ENCODE measurements around the gene BCL2L1. TPM values are rescaled to one million over a fixed set of nuclear protein-coding genes. Genes with fewer than 3 reads are reported as not detected.

BCL2L1 gene
- total and polyA plus RNA-seq, 2 experiments from 2014 or later = 42.4 to 110 TPM

GRCh38 chr20:31694842-31695593 is 27.6 kb downstream of the BCL2L1 start:
- H3K4me3 ChIP-seq = no peak overlapping the region
- Mint-ChIP-seq H3K36me3 (ENCODE audit: low read depth) (peaks cover 12% of the 10 kb centered on the region), H3K27ac (no peak overlapping the region; the same call in 1 of the 2 replicates), H3K27me3 (ENCODE audit: insufficient read depth, low read depth, poor library complexity) (peaks cover 10% of the 10 kb centered on the region), H3K4me3 (no peak overlapping the region; the same call in 2 of the 3 replicates), H3K4me1 (peaks cover 48% of the 10 kb centered on the region), H3K9me3 (no peaks in the 10 kb centered on the region; the same call in 2 of the 3 replicates)
- peak overlapping the region; percentile 71 for H3K4me2 ChIP-seq
- H3K27ac ChIP-seq (ENCODE audit: low read depth) = peak overlapping the region; percentile 75
- TF ChIP-seq NANOG (IDR thresholded peaks at IDR 0.05; ENCODE audit: borderline replicate concordance) (no peak), POLR2AphosphoS5 (IDR thresholded peaks at IDR 0.05; ENCODE audit: low read depth) (no peak), EZH2 (IDR thresholded peaks at IDR 0.05; ENCODE audit: low read depth, unreplicated experiment) (no peak), STAT1 (IDR thresholded peaks at IDR 0.05; ENCODE audit: unreplicated experiment) (no peak), ZNF331 (CRISPR knock-in tag; IDR thresholded peaks at IDR 0.05; ENCODE audit: low read depth) (no peak), CREB1 (CRISPR knock-in tag; IDR thresholded peaks at IDR 0.05; ENCODE audit: low read depth) (no peak), ZNF114 (CRISPR knock-in tag; IDR thresholded peaks at IDR 0.05) (no peak), REST (IDR thresholded peaks at IDR 0.05; ENCODE audit: unreplicated experiment) (no peak), JUNB (IDR thresholded peaks at IDR 0.05; ENCODE audit: unreplicated experiment) (no peak), EZH2phosphoT487 (IDR thresholded peaks at IDR 0.05; ENCODE audit: unreplicated experiment) (no peak)
- TF ChIP-seq, protein P1, sequence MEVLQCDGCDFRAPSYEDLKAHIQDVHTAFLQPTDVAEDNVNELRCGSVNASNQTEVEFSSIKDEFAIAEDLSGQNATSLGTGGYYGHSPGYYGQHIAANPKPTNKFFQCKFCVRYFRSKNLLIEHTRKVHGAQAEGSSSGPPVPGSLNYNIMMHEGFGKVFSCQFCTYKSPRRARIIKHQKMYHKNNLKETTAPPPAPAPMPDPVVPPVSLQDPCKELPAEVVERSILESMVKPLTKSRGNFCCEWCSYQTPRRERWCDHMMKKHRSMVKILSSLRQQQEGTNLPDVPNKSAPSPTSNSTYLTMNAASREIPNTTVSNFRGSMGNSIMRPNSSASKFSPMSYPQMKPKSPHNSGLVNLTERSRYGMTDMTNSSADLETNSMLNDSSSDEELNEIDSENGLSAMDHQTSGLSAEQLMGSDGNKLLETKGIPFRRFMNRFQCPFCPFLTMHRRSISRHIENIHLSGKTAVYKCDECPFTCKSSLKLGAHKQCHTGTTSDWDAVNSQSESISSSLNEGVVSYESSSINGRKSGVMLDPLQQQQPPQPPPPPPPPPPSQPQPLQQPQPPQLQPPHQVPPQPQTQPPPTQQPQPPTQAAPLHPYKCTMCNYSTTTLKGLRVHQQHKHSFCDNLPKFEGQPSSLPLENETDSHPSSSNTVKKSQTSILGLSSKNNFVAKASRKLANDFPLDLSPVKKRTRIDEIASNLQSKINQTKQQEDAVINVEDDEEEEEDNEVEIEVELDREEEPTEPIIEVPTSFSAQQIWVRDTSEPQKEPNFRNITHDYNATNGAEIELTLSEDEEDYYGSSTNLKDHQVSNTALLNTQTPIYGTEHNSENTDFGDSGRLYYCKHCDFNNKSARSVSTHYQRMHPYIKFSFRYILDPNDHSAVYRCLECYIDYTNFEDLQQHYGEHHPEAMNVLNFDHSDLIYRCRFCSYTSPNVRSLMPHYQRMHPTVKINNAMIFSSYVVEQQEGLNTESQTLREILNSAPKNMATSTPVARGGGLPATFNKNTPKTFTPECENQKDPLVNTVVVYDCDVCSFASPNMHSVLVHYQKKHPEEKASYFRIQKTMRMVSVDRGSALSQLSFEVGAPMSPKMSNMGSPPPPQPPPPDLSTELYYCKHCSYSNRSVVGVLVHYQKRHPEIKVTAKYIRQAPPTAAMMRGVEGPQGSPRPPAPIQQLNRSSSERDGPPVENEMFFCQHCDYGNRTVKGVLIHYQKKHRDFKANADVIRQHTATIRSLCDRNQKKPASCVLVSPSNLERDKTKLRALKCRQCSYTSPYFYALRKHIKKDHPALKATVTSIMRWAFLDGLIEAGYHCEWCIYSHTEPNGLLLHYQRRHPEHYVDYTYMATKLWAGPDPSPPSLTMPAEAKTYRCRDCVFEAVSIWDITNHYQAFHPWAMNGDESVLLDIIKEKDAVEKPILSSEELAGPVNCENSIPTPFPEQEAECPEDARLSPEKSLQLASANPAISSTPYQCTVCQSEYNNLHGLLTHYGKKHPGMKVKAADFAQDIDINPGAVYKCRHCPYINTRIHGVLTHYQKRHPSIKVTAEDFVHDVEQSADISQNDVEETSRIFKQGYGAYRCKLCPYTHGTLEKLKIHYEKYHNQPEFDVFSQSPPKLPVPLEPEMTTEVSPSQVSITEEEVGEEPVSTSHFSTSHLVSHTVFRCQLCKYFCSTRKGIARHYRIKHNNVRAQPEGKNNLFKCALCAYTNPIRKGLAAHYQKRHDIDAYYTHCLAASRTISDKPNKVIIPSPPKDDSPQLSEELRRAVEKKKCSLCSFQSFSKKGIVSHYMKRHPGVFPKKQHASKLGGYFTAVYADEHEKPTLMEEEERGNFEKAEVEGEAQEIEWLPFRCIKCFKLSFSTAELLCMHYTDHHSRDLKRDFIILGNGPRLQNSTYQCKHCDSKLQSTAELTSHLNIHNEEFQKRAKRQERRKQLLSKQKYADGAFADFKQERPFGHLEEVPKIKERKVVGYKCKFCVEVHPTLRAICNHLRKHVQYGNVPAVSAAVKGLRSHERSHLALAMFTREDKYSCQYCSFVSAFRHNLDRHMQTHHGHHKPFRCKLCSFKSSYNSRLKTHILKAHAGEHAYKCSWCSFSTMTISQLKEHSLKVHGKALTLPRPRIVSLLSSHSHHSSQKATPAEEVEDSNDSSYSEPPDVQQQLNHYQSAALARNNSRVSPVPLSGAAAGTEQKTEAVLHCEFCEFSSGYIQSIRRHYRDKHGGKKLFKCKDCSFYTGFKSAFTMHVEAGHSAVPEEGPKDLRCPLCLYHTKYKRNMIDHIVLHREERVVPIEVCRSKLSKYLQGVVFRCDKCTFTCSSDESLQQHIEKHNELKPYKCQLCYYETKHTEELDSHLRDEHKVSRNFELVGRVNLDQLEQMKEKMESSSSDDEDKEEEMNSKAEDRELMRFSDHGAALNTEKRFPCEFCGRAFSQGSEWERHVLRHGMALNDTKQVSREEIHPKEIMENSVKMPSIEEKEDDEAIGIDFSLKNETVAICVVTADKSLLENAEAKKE (CRISPR knock-in tag; IDR thresholded peaks at IDR 0.05) = no peak
- TF ChIP-seq, protein P2, sequence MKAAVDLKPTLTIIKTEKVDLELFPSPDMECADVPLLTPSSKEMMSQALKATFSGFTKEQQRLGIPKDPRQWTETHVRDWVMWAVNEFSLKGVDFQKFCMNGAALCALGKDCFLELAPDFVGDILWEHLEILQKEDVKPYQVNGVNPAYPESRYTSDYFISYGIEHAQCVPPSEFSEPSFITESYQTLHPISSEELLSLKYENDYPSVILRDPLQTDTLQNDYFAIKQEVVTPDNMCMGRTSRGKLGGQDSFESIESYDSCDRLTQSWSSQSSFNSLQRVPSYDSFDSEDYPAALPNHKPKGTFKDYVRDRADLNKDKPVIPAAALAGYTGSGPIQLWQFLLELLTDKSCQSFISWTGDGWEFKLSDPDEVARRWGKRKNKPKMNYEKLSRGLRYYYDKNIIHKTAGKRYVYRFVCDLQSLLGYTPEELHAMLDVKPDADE (IDR thresholded peaks at IDR 0.05) = no peak
- H3K9me2 ChIP-seq (ENCODE audit: insufficient read depth) = 0 out of 2 replicates have a peak, but pooled peaks cover 2% of the 10 kb centered on the region
- DNase-seq (ENCODE audit: low spot score) (no peak), ATAC-seq (no peak)
- H3K36me3 ChIP-seq (ENCODE audit: insufficient read depth) = no peaks in the 10 kb centered on the region
- peaks cover 10% of the 10 kb centered on the region for H4K20me1 ChIP-seq (replicated peaks; ENCODE audit: insufficient read depth)
- H3F3A ChIP-seq (replicated peaks; ENCODE audit: low read depth) = peaks cover 16% of the 10 kb centered on the region
- H3K79me2 ChIP-seq (replicated peaks; ENCODE audit: insufficient read depth) = peaks cover 97% of the 10 kb centered on the region
- no peak overlapping the region for H2AFZ ChIP-seq
- no peaks in the 10 kb centered on the region for H3K27me3 ChIP-seq (ENCODE audit: insufficient read depth)
- peaks cover 39% of the 10 kb centered on the region for H3K4me1 ChIP-seq (ENCODE audit: insufficient read depth)

Measured in GM23338 (cell line).